DND-41 (cell line): ENCODE measurements around the gene KIAA0753.

Source experiments
- CTCF ChIP-seq: IDR thresholded peaks from 2 replicates; pipeline ENCODE4 v1.5.1; 2012; ENCODE audit warnings: borderline replicate concordance, low read length, moderate library complexity, mild to moderate bottlenecking; ENCODE audit not compliant: poor library complexity, severe bottlenecking; ENCODE audit errors: extremely low read depth
- EZH2 ChIP-seq: IDR thresholded peaks from 3 replicates; pipeline ENCODE4 v1.6.1; 2012; ENCODE audit warnings: borderline replicate concordance, low read depth, mild to moderate bottlenecking, moderate library complexity, low read length, inconsistent platforms; ENCODE audit not compliant: severe bottlenecking

GRCh38 chr17:6639586-6640535 is 650 bp downstream of the KIAA0753 start:
- TF ChIP-seq CTCF (no peak), EZH2 (no peak)
